A549 (cell line): ENCODE measurements around the gene RAB27A. TPM values are rescaled to one million over a fixed set of nuclear protein-coding genes. Genes with fewer than 3 reads are reported as not detected.
"Not testable (repeated sequence)": the region's sequence is repeated elsewhere in the genome, so short reads cannot be mapped to it uniquely, and the experiment has no call there.

Source experiments
- ATAC-seq, 2 experiments: fragments of 200-7000 bp in 1 of 2; fragments of >200 bp in 1 of 2; cut with Nextera tagmentation in 1 of 2; cut with Tn5 transposase in 1 of 2; 3 replicates each; pipeline versions ENCODE4 v1.8.0 to v1.9.1; 2018 to 2020; ENCODE audit warnings: mild to moderate bottlenecking in 1 of 2, moderate library complexity in 1 of 2
- CTCF ChIA-PET: fragments of 300-600 bp; sonication (Branson Sonifier 250); formaldehyde crosslinking; extraction: SDS; loops from one replicate; lab custom pipeline; 2021; ENCODE audit warnings: antibody characterized with exemption, inconsistent platforms; lab: Yijun Ruan, JAX
- POLR2A ChIA-PET: fragments of 350-600 bp; formaldehyde crosslinking; extraction: SDS; loops from one replicate; lab custom pipeline; 2021; ENCODE audit warnings: antibody characterized with exemption, inconsistent platforms; lab: Yijun Ruan, JAX
- DNase-seq, 2 experiments: peaks; one replicate each; pipeline versions ENCODE4 v3.0.0 to v3.0.0-alpha.2; 2011 to 2016; ENCODE audit warnings: low read depth in 1 of 2, low spot score in 1 of 2
- FAIRE-seq: peaks from 2 replicates; lab custom pipeline; 2011; peaks lifted over from hg19 to GRCh38; lab: Jason Lieb, UNC
- H3K27ac ChIP-seq, 2 experiments: fragments of >200 bp; sonication (Bioruptor Twin); formaldehyde crosslinking; 3 replicates each; pipeline ENCODE4 v1.5.1; 2016 to 2017
- H3K4me1 ChIP-seq: fragments of >200 bp; sonication (Bioruptor Twin); formaldehyde crosslinking; 3 replicates; pipeline ENCODE4 v1.6.1; 2016
- H3K4me2 ChIP-seq: fragments of >200 bp; sonication (Bioruptor Twin); formaldehyde crosslinking; 3 replicates; pipeline ENCODE4 v1.6.1; 2016
- H3K4me3 ChIP-seq: fragments of >200 bp; sonication (Bioruptor Twin); formaldehyde crosslinking; 3 replicates; pipeline ENCODE4 v1.5.1; 2016
- H3K9me3 ChIP-seq: fragments of >200 bp; sonication (Bioruptor Twin); formaldehyde crosslinking; 3 replicates; pipeline ENCODE4 v1.6.1; 2016
- CBX2 ChIP-seq: fragments of 200-600 bp; sonication (generic); IDR thresholded peaks from 2 replicates; pipeline ENCODE4 v1.6.1; 2016; ENCODE audit warnings: low read depth, mild to moderate bottlenecking, borderline replicate concordance
- CBX8 ChIP-seq: fragments of 200-600 bp; sonication (generic); IDR thresholded peaks from 2 replicates; pipeline ENCODE4 v1.6.1; 2016
- CEBPB ChIP-seq, 2 experiments: fragments of >200 bp in 1 of 2; sonication (Bioruptor Twin) in 1 of 2; formaldehyde crosslinking in 1 of 2; IDR thresholded peaks; 2 replicates each; pipeline ENCODE4 v1.6.1; 2012 to 2016
- CHD2 ChIP-seq: fragments of 150-350 bp; IDR thresholded peaks from 2 replicates; pipeline ENCODE4 v1.6.1; 2014; ENCODE audit warnings: low read length; ENCODE audit not compliant: partially characterized antibody
- EHF ChIP-seq: fragments of 250-450 bp; sonication (Bioruptor Pico); IDR thresholded peaks from 2 replicates; pipeline ENCODE4 v1.5.0; 2020; ENCODE audit warnings: mild to moderate bottlenecking
- EHMT2 ChIP-seq: fragments of 200-600 bp; sonication (generic); IDR thresholded peaks from 2 replicates; pipeline ENCODE4 v1.6.1; 2016; ENCODE audit warnings: antibody characterized with exemption, low read depth, mild to moderate bottlenecking, moderate library complexity
- ESRRA ChIP-seq: fragments of 150-350 bp; IDR thresholded peaks from 2 replicates; pipeline ENCODE4 v1.6.1; 2014; ENCODE audit warnings: mild to moderate bottlenecking, low read length, borderline replicate concordance
- FOSL2 ChIP-seq, 2 experiments: fragments of 450-650 bp in 1 of 2; fragments of >200 bp in 1 of 2; sonication (Bioruptor Twin) in 1 of 2; formaldehyde crosslinking; IDR thresholded peaks; 2 replicates each; pipeline versions ENCODE4 v1.5.0 to v1.6.1; 2016 to 2020; ENCODE audit warnings: mild to moderate bottlenecking in 1 of 2, moderate library complexity in 1 of 2
- FOXS1 ChIP-seq: fragments of 250-450 bp; sonication (Bioruptor Pico); IDR thresholded peaks from 2 replicates; pipeline ENCODE4 v1.5.0; 2020; ENCODE audit warnings: mild to moderate bottlenecking, moderate library complexity
- GATA3 ChIP-seq: IDR thresholded peaks from 2 replicates; pipeline ENCODE4 v1.6.1; 2012; ENCODE audit warnings: borderline replicate concordance
- HDAC2 ChIP-seq: fragments of 200-600 bp; sonication (generic); IDR thresholded peaks from 2 replicates; pipeline ENCODE4 v1.6.1; 2016
- MAZ ChIP-seq: fragments of 150-350 bp; IDR thresholded peaks from 2 replicates; pipeline ENCODE4 v1.6.1; 2014; ENCODE audit warnings: antibody characterized with exemption, low read depth, low read length, borderline replicate concordance
- MYC ChIP-seq: IDR thresholded peaks from 2 replicates; pipeline ENCODE4 v1.6.1; 2012; ENCODE audit warnings: mild to moderate bottlenecking, inconsistent platforms, low read length, improper control_type of control experiment, borderline replicate concordance
- NPAS2 ChIP-seq: fragments of 250-450 bp; sonication (Bioruptor Pico); IDR thresholded peaks from 2 replicates; pipeline ENCODE4 v1.8.0; 2022; ENCODE audit warnings: mild to moderate bottlenecking, moderate library complexity, borderline replicate concordance
- PHF8 ChIP-seq: fragments of 200-600 bp; sonication (generic); IDR thresholded peaks from 2 replicates; pipeline ENCODE4 v1.6.1; 2016; ENCODE audit warnings: low read depth, mild to moderate bottlenecking, antibody characterized with exemption, moderate library complexity, borderline replicate concordance
- RARB ChIP-seq: fragments of 250-450 bp; sonication (Bioruptor Pico); IDR thresholded peaks from 2 replicates; pipeline ENCODE4 v1.8.0; 2021; ENCODE audit warnings: mild to moderate bottlenecking, moderate library complexity
- RCOR1 ChIP-seq: fragments of 150-350 bp; IDR thresholded peaks from 2 replicates; pipeline ENCODE4 v1.6.1; 2014; ENCODE audit warnings: antibody characterized with exemption, low read length, low read depth
- TP53 ChIP-seq: fragments of 250-450 bp; sonication (Bioruptor Pico); IDR thresholded peaks from 2 replicates; pipeline ENCODE4 v1.5.0; 2021; ENCODE audit warnings: mild to moderate bottlenecking, moderate library complexity
- ZNF302 ChIP-seq: fragments of 250-450 bp; sonication (Bioruptor Pico); IDR thresholded peaks from 2 replicates; pipeline ENCODE4 v1.9.0; 2021; ENCODE audit warnings: inconsistent platforms, mild to moderate bottlenecking, moderate library complexity
- WGBS: methylation state at CpG from one replicate; pipeline ENCODE4 v1.1.6; 2017; ENCODE audit errors: missing lambda C conversion rate; 5-methylcytosine and 5-hydroxymethylcytosine counted together
- polyA plus RNA-seq, 4 experiments: library from polyadenylated mRNA; depleted of rRNA in 3 of 4; stranded (reverse); fragments of >200 nt; fragmentation: RNase III in 1 of 4; extraction: RNeasy Plus Mini Kit Qiagen cat#74134 plus additional on column Dnase treatment in 1 of 4; gene quantifications; 2 replicates in 3 of 4; 3 replicates in 1 of 4; pipeline ENCODE4 v1.2.3, GENCODE V29; 2011 to 2017
- TF ChIP-seq, protein P1 (sequence below): fragments of 250-450 bp; sonication (Bioruptor Pico); IDR thresholded peaks from 2 replicates; pipeline ENCODE4 v1.5.0; 2021; ENCODE audit warnings: mild to moderate bottlenecking, moderate library complexity, borderline replicate concordance
- TF ChIP-seq, protein P2 (sequence below): IDR thresholded peaks from 2 replicates; pipeline ENCODE4 v1.6.1; 2012
- TF ChIP-seq, protein P3 (sequence below): fragments of 450-650 bp; IDR thresholded peaks from 2 replicates; pipeline ENCODE4 v1.6.1; 2014; ENCODE audit warnings: antibody characterized with exemption
- TF ChIP-seq, protein P4 (sequence below): IDR thresholded peaks from 2 replicates; pipeline ENCODE4 v1.6.1; 2012; ENCODE audit warnings: low read depth, borderline replicate concordance
- TF ChIP-seq, protein P5 (sequence below): fragments of >200 bp; sonication (Bioruptor Twin); formaldehyde crosslinking; IDR thresholded peaks from 2 replicates; pipeline ENCODE4 v1.6.1; 2016

Gene RAB27A
- polyA plus RNA-seq, 2 of the 4 experiments (the other 2 are of a cell fraction): 8.1 to 17.0 TPM

DNA sequence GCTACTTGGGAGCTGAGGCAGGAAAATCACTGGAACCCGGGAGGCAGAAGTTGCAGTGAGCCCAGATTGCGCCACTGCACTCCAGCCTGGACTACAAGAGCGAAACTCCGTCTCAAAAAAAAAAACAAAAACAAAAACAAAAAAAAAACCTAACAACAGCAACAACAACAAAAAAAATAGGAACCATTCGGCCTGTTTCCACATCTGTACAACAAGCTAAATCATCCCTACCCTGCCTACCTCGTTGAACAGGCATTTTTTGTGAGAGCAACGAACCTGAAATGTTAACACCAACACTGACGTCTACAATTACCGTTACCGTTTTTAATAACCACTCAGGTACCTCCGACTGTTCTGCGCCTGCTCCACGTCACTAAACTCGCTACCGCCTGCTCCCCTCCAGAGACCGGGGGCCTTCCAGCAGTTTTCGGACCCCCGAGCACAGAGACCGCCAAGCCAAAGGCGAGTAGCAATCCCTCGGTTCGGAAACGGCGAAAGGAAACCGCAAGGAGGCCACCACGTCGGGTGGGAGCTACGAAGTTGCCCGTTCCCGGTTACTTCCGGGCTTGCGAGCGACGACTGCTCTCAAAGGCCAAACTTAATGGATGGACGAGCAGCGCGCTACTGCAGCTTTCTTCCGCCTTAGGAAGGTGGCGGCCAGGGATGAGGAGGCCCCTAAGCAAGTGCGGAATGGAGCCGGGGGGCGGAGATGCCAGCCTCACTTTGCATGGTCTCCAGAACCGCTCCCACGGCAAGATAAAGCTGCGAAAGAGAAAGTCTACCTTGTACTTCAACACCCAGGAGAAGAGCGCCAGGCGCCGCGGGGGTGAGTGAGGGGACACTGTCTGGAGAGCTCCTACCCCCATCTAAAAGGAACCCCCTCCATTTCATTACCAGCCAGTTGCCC lies 29.2 kb upstream of the RAB27A start, which contains the start of the genes PIGB and PIGBOS1 (continued):
- TF ChIP-seq, protein P1, sequence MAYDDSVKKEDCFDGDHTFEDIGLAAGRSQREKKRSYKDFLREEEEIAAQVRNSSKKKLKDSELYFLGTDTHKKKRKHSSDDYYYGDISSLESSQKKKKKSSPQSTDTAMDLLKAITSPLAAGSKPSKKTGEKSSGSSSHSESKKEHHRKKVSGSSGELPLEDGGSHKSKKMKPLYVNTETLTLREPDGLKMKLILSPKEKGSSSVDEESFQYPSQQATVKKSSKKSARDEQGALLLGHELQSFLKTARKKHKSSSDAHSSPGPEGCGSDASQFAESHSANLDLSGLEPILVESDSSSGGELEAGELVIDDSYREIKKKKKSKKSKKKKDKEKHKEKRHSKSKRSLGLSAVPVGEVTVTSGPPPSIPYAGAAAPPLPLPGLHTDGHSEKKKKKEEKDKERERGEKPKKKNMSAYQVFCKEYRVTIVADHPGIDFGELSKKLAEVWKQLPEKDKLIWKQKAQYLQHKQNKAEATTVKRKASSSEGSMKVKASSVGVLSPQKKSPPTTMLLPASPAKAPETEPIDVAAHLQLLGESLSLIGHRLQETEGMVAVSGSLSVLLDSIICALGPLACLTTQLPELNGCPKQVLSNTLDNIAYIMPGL (CRISPR knock-in tag): 0 out of 2 replicates have a peak, but pooled peaks have one; percentile 49
- TF ChIP-seq GATA3 (no peak; the same call in 1 of the 2 replicates), EHMT2 (no peak), TP53 (CRISPR knock-in tag) (no peak), MAZ (peak; percentile 84; the same call in 1 of the 2 replicates), CBX8 (no peak), FOXS1 (CRISPR knock-in tag) (no peak), NPAS2 (no peak), RCOR1 (no peak), CBX2 (no peak), CEBPB (IDR thresholded peaks at IDR 0.05) (no peak), ZNF302 (CRISPR knock-in tag) (no peak), CHD2 (no peak), PHF8 (peak; percentile 82), ESRRA (no peak), FOSL2 (IDR thresholded peaks at IDR 0.05) (no peak), FOSL2 (CRISPR knock-in tag; IDR thresholded peaks at IDR 0.05) (no peak), RARB (CRISPR knock-in tag) (no peak), MYC (peak; percentile 81), EHF (CRISPR knock-in tag) (peak; percentile 50; the same call in 1 of the 2 replicates), HDAC2 (no peak)
- TF ChIP-seq, protein P2, sequence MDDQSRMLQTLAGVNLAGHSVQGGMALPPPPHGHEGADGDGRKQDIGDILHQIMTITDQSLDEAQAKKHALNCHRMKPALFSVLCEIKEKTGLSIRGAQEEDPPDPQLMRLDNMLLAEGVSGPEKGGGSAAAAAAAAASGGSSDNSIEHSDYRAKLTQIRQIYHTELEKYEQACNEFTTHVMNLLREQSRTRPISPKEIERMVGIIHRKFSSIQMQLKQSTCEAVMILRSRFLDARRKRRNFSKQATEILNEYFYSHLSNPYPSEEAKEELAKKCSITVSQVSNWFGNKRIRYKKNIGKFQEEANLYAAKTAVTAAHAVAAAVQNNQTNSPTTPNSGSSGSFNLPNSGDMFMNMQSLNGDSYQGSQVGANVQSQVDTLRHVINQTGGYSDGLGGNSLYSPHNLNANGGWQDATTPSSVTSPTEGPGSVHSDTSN: no peak
- TF ChIP-seq, protein P3, sequence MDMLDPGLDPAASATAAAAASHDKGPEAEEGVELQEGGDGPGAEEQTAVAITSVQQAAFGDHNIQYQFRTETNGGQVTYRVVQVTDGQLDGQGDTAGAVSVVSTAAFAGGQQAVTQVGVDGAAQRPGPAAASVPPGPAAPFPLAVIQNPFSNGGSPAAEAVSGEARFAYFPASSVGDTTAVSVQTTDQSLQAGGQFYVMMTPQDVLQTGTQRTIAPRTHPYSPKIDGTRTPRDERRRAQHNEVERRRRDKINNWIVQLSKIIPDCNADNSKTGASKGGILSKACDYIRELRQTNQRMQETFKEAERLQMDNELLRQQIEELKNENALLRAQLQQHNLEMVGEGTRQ: no peak
- TF ChIP-seq, protein P4, sequence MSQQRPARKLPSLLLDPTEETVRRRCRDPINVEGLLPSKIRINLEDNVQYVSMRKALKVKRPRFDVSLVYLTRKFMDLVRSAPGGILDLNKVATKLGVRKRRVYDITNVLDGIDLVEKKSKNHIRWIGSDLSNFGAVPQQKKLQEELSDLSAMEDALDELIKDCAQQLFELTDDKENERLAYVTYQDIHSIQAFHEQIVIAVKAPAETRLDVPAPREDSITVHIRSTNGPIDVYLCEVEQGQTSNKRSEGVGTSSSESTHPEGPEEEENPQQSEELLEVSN: peak; percentile 65; the same call in 1 of the 2 replicates
- TF ChIP-seq, protein P5, sequence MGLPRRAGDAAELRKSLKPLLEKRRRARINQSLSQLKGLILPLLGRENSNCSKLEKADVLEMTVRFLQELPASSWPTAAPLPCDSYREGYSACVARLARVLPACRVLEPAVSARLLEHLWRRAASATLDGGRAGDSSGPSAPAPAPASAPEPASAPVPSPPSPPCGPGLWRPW: no peak

DNA sequence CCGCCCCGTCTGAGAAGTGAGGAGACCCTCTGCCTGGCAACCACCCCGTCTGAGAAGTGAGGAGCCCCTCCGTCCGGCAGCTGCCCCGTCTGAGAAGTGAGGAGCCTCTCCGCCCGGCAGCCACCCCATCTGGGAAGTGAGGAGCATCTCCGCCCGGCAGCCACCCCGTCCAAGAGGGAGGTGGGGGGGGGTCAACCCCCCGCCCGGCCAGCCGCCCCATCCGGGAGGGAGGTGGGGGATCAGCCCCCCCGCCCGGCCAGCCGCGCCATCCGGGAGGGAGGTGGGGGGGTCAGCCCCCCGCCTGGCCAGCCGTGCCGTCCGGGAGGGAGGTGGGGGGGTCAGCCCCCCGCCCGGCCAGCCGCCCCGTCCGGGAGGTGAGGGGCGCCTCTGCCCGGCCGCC lies 13.2 kb upstream of the RAB27A start:
- POLR2A ChIA-PET, FAIRE-seq, CTCF ChIA-PET, ATAC-seq, H3K4me1 ChIP-seq, H3K27ac ChIP-seq, DNase-seq, H3K4me3 ChIP-seq, H3K4me2 ChIP-seq, H3K9me3 ChIP-seq: not testable (repeated sequence)
- WGBS: no CpG with 5 or more reads among the region's 32 CpGs
